Erythroblast (primary cell): ENCODE data around the gene TBPL1.

Experiments used
- GATA1 ChIP-seq: IDR thresholded peaks from 2 replicates; pipeline ENCODE4 v1.6.1; 2011; ENCODE audit warnings: low read depth, mild to moderate bottlenecking, control low read depth, low read length, moderate library complexity
- POLR2A ChIP-seq: IDR thresholded peaks from 2 replicates; pipeline ENCODE4 v1.6.1; 2011; ENCODE audit warnings: mild to moderate bottlenecking, low read length

GRCh38 chr6:133964702-133965101, 11.7 kb downstream of the TBPL1 start:
- TF ChIP-seq POLR2A (no peak), GATA1 (no peak)
